SK-N-MC (cell line): Measurements from ENCODE around the gene METTL21A.

Experiments
- EZH2 ChIP-seq: fragments of 200-600 bp; sonication (generic); IDR thresholded peaks from one replicate; pipeline ENCODE4 v1.6.1; 2017; ENCODE audit warnings: antibody characterized with exemption
- POLR2AphosphoS5 ChIP-seq: IDR thresholded peaks from 2 replicates; pipeline ENCODE4 v1.6.1; 2012; ENCODE audit warnings: mild to moderate bottlenecking, low read depth, low read length, borderline replicate concordance

DNA sequence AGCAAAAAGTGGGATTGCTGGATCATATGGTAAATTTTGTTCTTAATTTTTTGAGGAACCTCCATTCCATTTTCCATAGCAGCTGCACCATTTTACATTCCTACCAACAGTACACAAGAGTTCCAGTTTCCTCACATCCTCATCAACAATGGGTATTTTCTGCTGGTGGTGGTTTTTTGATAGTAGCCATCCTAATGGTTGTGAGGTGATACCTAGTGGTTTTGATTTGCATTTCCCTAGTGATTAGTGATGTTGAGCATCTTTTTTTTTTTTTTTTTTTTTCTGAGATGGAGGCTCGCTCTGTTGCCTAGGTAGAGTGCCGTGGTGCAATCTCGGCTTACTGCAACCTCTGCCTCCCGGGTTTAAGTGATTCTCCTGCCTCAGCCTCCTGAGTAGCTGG, 30.5 kb downstream of the METTL21A start:
- TF ChIP-seq EZH2 (no peak), POLR2AphosphoS5 (no peak)
